GM10847 (cell line): ENCODE data around the gene IGF2R.

ENCODE experiments used
- POLR2A ChIP-seq: IDR thresholded peaks from 2 replicates; pipeline ENCODE4 v1.6.1; 2011; ENCODE audit not compliant: insufficient read length; ENCODE audit errors: extremely low read depth

The IGF2R gene

GRCh38 chr6:160036331-160036695, 67.4 kb downstream of the IGF2R start:
- TF ChIP-seq POLR2A: no peak

- TF ChIP-seq POLR2A: no peak
Observed at GRCh38 chr6:160036790-160037206, 67.9 kb downstream of the IGF2R start.

GRCh38 chr6:160038479-160038878, 69.6 kb downstream of the IGF2R start:
- no peak for TF ChIP-seq POLR2A

- TF ChIP-seq POLR2A: no peak
Observed at GRCh38 chr6:160039441-160039840, 70.6 kb downstream of the IGF2R start.

- no peak for TF ChIP-seq POLR2A
Observed at GRCh38 chr6:160040055-160040454, 71.2 kb downstream of the IGF2R start.

GRCh38 chr6:160040527-160041264, 71.8 kb downstream of the IGF2R start:
- no peak for TF ChIP-seq POLR2A

- no peak for TF ChIP-seq POLR2A
Observed at GRCh38 chr6:160041608-160042007, 72.7 kb downstream of the IGF2R start.

GRCh38 chr6:160042014-160042773, 73.3 kb downstream of the IGF2R start:
- no peak for TF ChIP-seq POLR2A

GRCh38 chr6:160042788-160043301, 74.0 kb downstream of the IGF2R start:
- TF ChIP-seq POLR2A: no peak

- no peak for TF ChIP-seq POLR2A
Observed at GRCh38 chr6:160043784-160044183, 74.9 kb downstream of the IGF2R start.

GRCh38 chr6:160044687-160045086, 75.8 kb downstream of the IGF2R start:
- no peak for TF ChIP-seq POLR2A

GRCh38 chr6:160048471-160048870, 79.6 kb downstream of the IGF2R start:
- no peak for TF ChIP-seq POLR2A

- no peak for TF ChIP-seq POLR2A
Observed at GRCh38 chr6:160049346-160049745, 80.5 kb downstream of the IGF2R start.

GRCh38 chr6:160050022-160050421, 81.1 kb downstream of the IGF2R start:
- TF ChIP-seq POLR2A: no peak

- TF ChIP-seq POLR2A: no peak
Observed at GRCh38 chr6:160051390-160051789, 82.5 kb downstream of the IGF2R start.

- TF ChIP-seq POLR2A: no peak
Observed at GRCh38 chr6:160054271-160054670, 85.4 kb downstream of the IGF2R start.

- TF ChIP-seq POLR2A: no peak
Observed at GRCh38 chr6:160054913-160055312, 86.0 kb downstream of the IGF2R start.

GRCh38 chr6:160055378-160055777, 86.5 kb downstream of the IGF2R start:
- TF ChIP-seq POLR2A: no peak
